ENCODE measurements around the gene OR2F2. TPM values are rescaled to one million over a fixed set of nuclear protein-coding genes. Genes with fewer than 3 reads are reported as not detected.

Gene OR2F2
- total RNA-seq, 6 donors from 2014 or later = not detected

- Histone ChIP-seq H3K9me3 (no peaks in the 10 kb centered on the region), H3K36me3 (no peaks in the 10 kb centered on the region), H3K4me3 (no peak overlapping the region), H3K4me1 (no peaks in the 10 kb centered on the region), H3K27ac (no peak overlapping the region), H3K27me3 (no peaks in the 10 kb centered on the region)
- no peak for DNase-seq
- no peak for TF ChIP-seq EP300 (IDR thresholded peaks at IDR 0.05)
- TF ChIP-seq, protein P1, sequence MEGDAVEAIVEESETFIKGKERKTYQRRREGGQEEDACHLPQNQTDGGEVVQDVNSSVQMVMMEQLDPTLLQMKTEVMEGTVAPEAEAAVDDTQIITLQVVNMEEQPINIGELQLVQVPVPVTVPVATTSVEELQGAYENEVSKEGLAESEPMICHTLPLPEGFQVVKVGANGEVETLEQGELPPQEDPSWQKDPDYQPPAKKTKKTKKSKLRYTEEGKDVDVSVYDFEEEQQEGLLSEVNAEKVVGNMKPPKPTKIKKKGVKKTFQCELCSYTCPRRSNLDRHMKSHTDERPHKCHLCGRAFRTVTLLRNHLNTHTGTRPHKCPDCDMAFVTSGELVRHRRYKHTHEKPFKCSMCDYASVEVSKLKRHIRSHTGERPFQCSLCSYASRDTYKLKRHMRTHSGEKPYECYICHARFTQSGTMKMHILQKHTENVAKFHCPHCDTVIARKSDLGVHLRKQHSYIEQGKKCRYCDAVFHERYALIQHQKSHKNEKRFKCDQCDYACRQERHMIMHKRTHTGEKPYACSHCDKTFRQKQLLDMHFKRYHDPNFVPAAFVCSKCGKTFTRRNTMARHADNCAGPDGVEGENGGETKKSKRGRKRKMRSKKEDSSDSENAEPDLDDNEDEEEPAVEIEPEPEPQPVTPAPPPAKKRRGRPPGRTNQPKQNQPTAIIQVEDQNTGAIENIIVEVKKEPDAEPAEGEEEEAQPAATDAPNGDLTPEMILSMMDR (IDR thresholded peaks at IDR 0.05) = no peak
- TF ChIP-seq POLR2AphosphoS5 (IDR thresholded peaks at IDR 0.05) = no peak
- no peak for TF ChIP-seq POLR2A (IDR thresholded peaks at IDR 0.05)
- ATAC-seq (ENCODE audit: low FRiP score in 2 of 2) = no peak
- WGBS, 2 donors = 75 to 78% methylated on average over 3 of the region's 3 CpGs
These were observed 24.4 kb upstream of the OR2F2 start for GRCh38 chr7:143910473-143911248.

- no peaks in the 10 kb centered on the region for H3K9me3 ChIP-seq
- no peaks in the 10 kb centered on the region for H3K4me1 ChIP-seq
- H3K27me3 ChIP-seq = no peaks in the 10 kb centered on the region
- TF ChIP-seq EP300 (IDR thresholded peaks at IDR 0.05) = no peak
- no peak for TF ChIP-seq POLR2A (IDR thresholded peaks at IDR 0.05)
- TF ChIP-seq POLR2AphosphoS5 (IDR thresholded peaks at IDR 0.05) = no peak
- TF ChIP-seq, protein P1 (IDR thresholded peaks at IDR 0.05) = no peak
- ATAC-seq (ENCODE audit: low FRiP score in 2 of 2) (no peak), DNase-seq (no peak)
- no peak overlapping the region for H3K4me3 ChIP-seq
- H3K27ac ChIP-seq = no peak overlapping the region
- no peaks in the 10 kb centered on the region for H3K36me3 ChIP-seq
- 80 to 87% methylated on average over 3 of the region's 3 CpGs for WGBS, 2 donors
These were observed 21.0 kb upstream of the OR2F2 start for GRCh38 chr7:143913945-143914615.

DNA sequence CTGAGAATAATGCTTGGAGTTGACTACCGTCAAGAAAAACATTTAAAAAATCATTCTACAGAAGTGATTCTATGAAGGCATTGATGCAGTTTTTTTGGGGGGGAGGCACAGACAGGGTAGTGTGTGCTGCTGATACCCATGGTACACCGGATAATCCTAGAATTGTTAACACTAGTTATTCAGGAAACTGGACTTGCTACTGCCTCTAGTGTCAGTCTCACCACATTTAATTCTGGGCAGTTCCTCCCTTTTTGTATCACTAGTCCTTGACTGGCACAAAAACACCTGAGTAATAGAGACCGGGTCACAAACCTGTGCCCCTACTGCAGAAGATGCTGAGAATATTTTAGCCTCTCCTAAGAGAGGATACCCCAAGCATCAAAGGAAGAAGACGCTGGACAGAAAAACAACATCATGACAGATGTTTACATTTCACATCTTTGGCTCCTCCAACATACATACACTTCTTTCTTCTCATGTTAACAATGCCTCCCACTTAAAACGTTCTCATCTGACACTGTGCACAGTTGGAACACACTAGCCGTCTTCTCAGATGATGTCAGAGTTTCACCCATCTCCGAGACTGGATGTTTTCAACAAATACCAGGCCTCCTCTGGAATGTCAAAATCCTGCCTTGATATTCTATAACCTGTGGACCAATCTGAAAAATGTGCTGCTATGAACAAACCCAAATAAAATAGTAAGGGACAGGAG lies 19.9 kb upstream of the OR2F2 start:
- 53 to 58% methylated on average over 7 of the region's 7 CpGs for WGBS, 2 donors

DNA sequence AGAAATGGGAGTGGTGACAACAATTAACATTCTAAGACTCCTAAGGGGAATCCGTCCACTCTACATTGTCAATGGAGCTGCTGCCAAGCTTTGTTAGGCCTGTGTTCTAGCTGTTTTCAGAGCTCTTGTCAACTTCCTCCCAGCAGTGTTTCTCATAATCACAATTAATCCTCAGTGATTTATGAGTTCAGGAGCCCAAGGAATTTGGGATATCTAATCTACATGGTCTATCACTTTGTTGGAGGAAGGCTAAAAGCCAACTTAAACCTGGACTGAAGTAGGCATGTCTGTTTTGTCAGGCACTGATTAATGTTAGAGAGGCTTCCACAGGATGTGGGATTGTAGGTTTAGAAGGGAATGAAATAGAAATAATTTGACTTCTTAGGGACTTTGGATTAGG lies 10.2 kb upstream of the OR2F2 start:
- TF ChIP-seq POLR2AphosphoS5 (IDR thresholded peaks at IDR 0.05) (no peak), EP300 (IDR thresholded peaks at IDR 0.05) (no peak), POLR2A (IDR thresholded peaks at IDR 0.05) (no peak)
- TF ChIP-seq, protein P1 (IDR thresholded peaks at IDR 0.05) = no peak
- Histone ChIP-seq H3K27ac (no peak overlapping the region), H3K9me3 (no peaks in the 10 kb centered on the region), H3K36me3 (no peaks in the 10 kb centered on the region), H3K4me3 (no peak overlapping the region), H3K4me1 (no peaks in the 10 kb centered on the region), H3K27me3 (no peaks in the 10 kb centered on the region)
- DNase-seq (no peak), ATAC-seq (ENCODE audit: low FRiP score in 2 of 2) (no peak)
- WGBS, 2 donors = 20 to 86% methylated on average over 1 of the region's 1 CpG

More for the DNA sequence above, 19.9 kb upstream of the OR2F2 start:
- ATAC-seq (ENCODE audit: low FRiP score in 2 of 2) (no peak), DNase-seq (no peak)
- TF ChIP-seq EP300 (IDR thresholded peaks at IDR 0.05) (no peak), POLR2AphosphoS5 (IDR thresholded peaks at IDR 0.05) (no peak)
- Histone ChIP-seq H3K4me1 (no peaks in the 10 kb centered on the region), H3K27me3 (no peaks in the 10 kb centered on the region), H3K27ac (no peak overlapping the region), H3K4me3 (no peak overlapping the region), H3K36me3 (no peaks in the 10 kb centered on the region), H3K9me3 (no peaks in the 10 kb centered on the region)

DNA sequence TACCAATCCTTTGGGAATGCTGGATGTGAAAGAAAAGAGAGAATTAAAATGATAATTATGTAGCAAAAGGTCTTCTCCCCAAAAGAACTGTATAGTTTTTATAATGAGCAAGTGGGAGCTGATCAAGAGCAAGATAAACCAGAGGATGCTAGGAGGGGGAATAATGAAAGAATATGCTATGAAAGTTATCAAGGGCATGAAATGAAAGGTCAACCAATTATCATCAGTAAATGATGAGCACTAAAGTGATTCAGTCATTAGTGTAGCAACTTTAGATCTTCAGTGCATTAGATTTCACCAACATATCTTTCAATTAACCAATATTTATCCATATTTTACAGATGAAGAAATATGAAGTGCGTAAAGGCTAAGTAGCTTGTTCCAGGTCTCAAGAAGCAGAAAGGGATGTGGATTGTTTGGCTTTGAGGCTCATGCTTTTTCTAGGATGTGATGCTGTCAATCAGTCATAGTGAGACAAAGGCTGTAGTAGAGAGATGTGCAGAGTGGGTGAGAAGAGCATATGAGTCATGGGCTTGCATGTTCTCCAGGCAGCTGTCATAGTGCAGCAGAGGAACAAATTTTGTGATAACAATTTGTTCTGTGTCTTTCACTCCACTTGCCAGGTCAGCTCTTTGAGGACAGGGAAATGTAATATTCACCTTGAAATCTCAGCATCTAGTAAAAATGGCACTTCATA lies 5.7 kb upstream of the OR2F2 start:
- ATAC-seq (ENCODE audit: low FRiP score in 2 of 2) = no peak
- Histone ChIP-seq H3K4me3 (no peak overlapping the region), H3K4me1 (no peaks in the 10 kb centered on the region), H3K27me3 (no peaks in the 10 kb centered on the region), H3K9me3 (no peaks in the 10 kb centered on the region), H3K36me3 (no peaks in the 10 kb centered on the region), H3K27ac (no peak overlapping the region)
- no peak for TF ChIP-seq POLR2AphosphoS5 (IDR thresholded peaks at IDR 0.05)
- TF ChIP-seq POLR2A (IDR thresholded peaks at IDR 0.05) = no peak
- TF ChIP-seq EP300 (IDR thresholded peaks at IDR 0.05) = no peak
- TF ChIP-seq, protein P1 (IDR thresholded peaks at IDR 0.05) = no peak
- no peak for DNase-seq
- WGBS, 2 donors = 88 to 95% methylated on average over 1 of the region's 1 CpG

All from upper lobe of left lung (tissue), 6 donors.